OCI-LY7 (cell line): ENCODE data around the gene TRPC1. TPM values are rescaled to one million over a fixed set of nuclear protein-coding genes. Genes with fewer than 3 reads are reported as not detected.

ENCODE experiments used
- BruUV-seq: library from RNA; stranded (reverse); fragments of 400-500 nt; replicated peaks from 2 replicates; lab custom pipeline; 2021; lab: Mats Ljungman, UMichigan
- CTCF ChIA-PET: fragments of 300-600 bp; sonication (Branson Sonifier 250); formaldehyde crosslinking; loops from one replicate; lab custom pipeline; 2022; ENCODE audit warnings: antibody characterized with exemption; ENCODE audit not compliant: unreplicated experiment; lab: Charles Lee
- POLR2A ChIA-PET: fragments of 300-600 bp; sonication (Branson Sonifier 250); formaldehyde crosslinking; loops from one replicate; lab custom pipeline; 2022; ENCODE audit warnings: antibody characterized with exemption; lab: Charles Lee
- DNase-seq: peaks from one replicate; pipeline ENCODE4 v3.0.0-alpha.2; 2015; ENCODE audit warnings: low spot score
- H2AFZ ChIP-seq: fragments of 200-600 bp; sonication (generic), shearing (Covaris generic); 2 replicates; pipeline ENCODE4 v1.6.1; 2014; ENCODE audit warnings: mild to moderate bottlenecking, antibody characterized with exemption, low read length, moderate library complexity
- H3K27ac ChIP-seq: fragments of 200-600 bp; sonication (generic); 2 replicates; pipeline ENCODE4 v1.5.1; 2014; ENCODE audit warnings: mixed run types, low read depth, mild to moderate bottlenecking, moderate library complexity, low read length, inconsistent platforms; ENCODE audit not compliant: poor library complexity, severe bottlenecking
- H3K36me3 ChIP-seq: fragments of 200-600 bp; sonication (generic); 2 replicates; pipeline ENCODE4 v1.6.1; 2014; ENCODE audit warnings: mild to moderate bottlenecking, antibody characterized with exemption, low read length, moderate library complexity, mixed read lengths; ENCODE audit not compliant: insufficient read depth
- H3K4me1 ChIP-seq: fragments of 200-600 bp; sonication (generic); 2 replicates; pipeline ENCODE4 v1.5.1; 2014; ENCODE audit warnings: mild to moderate bottlenecking, low read length; ENCODE audit not compliant: insufficient read depth, poor library complexity, severe bottlenecking
- H3K4me2 ChIP-seq: fragments of 200-600 bp; sonication (generic); 2 replicates; pipeline ENCODE4 v1.6.1; 2014; ENCODE audit warnings: mild to moderate bottlenecking, low read length
- H3K4me3 ChIP-seq: fragments of 200-600 bp; sonication (generic); 2 replicates; pipeline ENCODE4 v1.5.1; 2014; ENCODE audit warnings: mild to moderate bottlenecking, low read depth, low read length; ENCODE audit not compliant: poor library complexity, severe bottlenecking
- H3K79me2 ChIP-seq: fragments of 200-600 bp; sonication (generic); 2 replicates; pipeline ENCODE4 v1.6.1; 2016; ENCODE audit warnings: low read depth, mild to moderate bottlenecking, low read length, moderate library complexity, mixed read lengths; ENCODE audit not compliant: insufficient read depth
- H3K9me2 ChIP-seq: fragments of 200-600 bp; sonication (generic); 2 replicates; pipeline ENCODE4 v1.6.1; 2016; ENCODE audit warnings: mild to moderate bottlenecking, low read length, mixed read lengths; ENCODE audit not compliant: insufficient read depth
- H3K9me3 ChIP-seq: fragments of 200-600 bp; sonication (generic); 2 replicates; pipeline ENCODE4 v1.6.1; 2014; ENCODE audit warnings: mild to moderate bottlenecking, mixed run types, low read length, mixed read lengths
- H4K20me1 ChIP-seq: fragments of 200-600 bp; sonication (generic); 2 replicates; pipeline ENCODE4 v1.6.1; 2014; ENCODE audit warnings: mild to moderate bottlenecking, antibody characterized with exemption, low read length, moderate library complexity, mixed read lengths; ENCODE audit not compliant: insufficient read depth
- EZH2phosphoT487 ChIP-seq: fragments of 200-600 bp; sonication (generic); IDR thresholded peaks from 2 replicates; pipeline ENCODE4 v1.6.1; 2018; ENCODE audit warnings: low read depth, borderline replicate concordance, mild to moderate bottlenecking, mixed run types, antibody characterized with exemption, low read length, moderate library complexity, mixed read lengths
- intact Hi-C: fragments of 100-400 bp; cut with micrococcal nuclease; formaldehyde crosslinking; loops from one replicate; pipeline ENCODE4 v1.10.0; 2022; ENCODE audit not compliant: unreplicated experiment
- total RNA-seq, 2 experiments: library from RNA; depleted of rRNA in 1 of 2; stranded (reverse); fragments of >200 nt in 1 of 2; shearing (Covaris generic) in 1 of 2; gene quantifications; 2 replicates each; pipeline ENCODE4 v1.2.3, GENCODE V29; 2014 to 2022
- TF ChIP-seq, protein P1 (sequence below): fragments of 200-600 bp; sonication (generic); conservative IDR thresholded peaks from 2 replicates; pipeline ENCODE4 v1.5.1; 2014; ENCODE audit warnings: mild to moderate bottlenecking, antibody characterized with exemption, low read length, moderate library complexity, mixed read lengths

TRPC1 gene
- total RNA-seq, 2 experiments from 2014 or later = 0.60 to 0.74 TPM

DNA sequence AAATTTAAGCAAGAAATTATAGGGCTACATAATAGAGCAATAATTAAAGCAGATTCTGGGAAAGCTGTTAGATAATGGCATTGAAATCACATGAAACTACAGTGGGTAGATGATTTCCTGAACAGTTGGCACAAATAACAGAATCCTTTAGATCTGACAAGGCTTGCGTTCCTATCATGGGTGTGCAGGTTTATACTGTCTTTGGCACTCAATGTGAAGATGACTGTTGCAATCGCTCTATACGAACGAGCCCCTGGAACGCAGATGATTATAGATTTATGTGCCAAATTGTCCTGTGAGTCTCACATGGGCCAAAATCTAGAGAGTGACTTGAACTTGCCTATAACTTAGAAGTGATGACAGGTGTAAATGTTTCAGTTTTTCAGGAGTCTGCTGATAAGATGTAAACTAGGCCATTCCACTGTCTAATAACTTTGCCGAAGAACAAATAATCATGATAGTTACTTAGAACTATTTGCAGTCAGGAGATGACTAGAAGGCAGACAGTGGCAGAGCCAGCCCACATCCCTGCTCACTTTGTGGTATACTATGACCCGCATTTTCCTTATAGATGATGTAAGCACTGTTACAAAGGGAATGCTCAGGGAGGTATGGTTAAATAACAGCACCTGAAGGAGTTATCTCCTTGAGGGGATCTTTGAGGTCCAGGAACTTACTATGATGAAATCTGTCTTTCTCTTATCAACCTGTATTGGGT, 30.5 kb upstream of the TRPC1 start:
- no TSS peak for BruUV-seq
- Histone ChIP-seq H4K20me1 (no peaks in the 10 kb centered on the region), H3K4me1 (no peaks in the 10 kb centered on the region), H3K4me2 (no peak overlapping the region), H3K9me2 (no peaks in the 10 kb centered on the region), H3K79me2 (no peaks in the 10 kb centered on the region), H3K4me3 (no peak overlapping the region), H2AFZ (no peak overlapping the region), H3K27ac (no peak overlapping the region), H3K36me3 (no peaks in the 10 kb centered on the region), H3K9me3 (no peaks in the 10 kb centered on the region)
- no peak for TF ChIP-seq EZH2phosphoT487
- TF ChIP-seq, protein P1, sequence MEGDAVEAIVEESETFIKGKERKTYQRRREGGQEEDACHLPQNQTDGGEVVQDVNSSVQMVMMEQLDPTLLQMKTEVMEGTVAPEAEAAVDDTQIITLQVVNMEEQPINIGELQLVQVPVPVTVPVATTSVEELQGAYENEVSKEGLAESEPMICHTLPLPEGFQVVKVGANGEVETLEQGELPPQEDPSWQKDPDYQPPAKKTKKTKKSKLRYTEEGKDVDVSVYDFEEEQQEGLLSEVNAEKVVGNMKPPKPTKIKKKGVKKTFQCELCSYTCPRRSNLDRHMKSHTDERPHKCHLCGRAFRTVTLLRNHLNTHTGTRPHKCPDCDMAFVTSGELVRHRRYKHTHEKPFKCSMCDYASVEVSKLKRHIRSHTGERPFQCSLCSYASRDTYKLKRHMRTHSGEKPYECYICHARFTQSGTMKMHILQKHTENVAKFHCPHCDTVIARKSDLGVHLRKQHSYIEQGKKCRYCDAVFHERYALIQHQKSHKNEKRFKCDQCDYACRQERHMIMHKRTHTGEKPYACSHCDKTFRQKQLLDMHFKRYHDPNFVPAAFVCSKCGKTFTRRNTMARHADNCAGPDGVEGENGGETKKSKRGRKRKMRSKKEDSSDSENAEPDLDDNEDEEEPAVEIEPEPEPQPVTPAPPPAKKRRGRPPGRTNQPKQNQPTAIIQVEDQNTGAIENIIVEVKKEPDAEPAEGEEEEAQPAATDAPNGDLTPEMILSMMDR = no peak
- intact Hi-C loops = no loop called here
- CTCF ChIA-PET = no interaction called here
- no peak for DNase-seq
- POLR2A ChIA-PET = no interaction called here

DNA sequence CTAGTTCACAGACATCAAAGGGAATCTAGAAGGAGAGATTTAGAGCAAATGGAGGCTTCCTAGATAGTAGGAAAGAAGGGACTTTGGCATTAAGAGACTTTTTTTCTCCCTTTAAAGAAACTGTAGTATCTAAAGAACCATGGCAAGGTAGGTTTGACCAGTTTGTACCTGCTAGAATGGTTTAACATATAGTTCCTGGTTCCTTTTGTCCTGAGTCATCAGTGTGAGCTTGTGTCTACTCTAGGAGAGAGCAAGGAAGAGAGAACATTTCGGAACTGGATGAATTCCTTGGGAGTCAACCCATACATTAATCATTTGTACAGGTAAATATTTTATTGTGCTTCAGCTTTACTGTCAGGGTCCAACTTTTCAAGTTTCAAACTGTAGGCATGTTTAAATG, 29.6 kb upstream of the TRPC1 start:
- ChIA-PET CTCF (no interaction called here), POLR2A (interaction anchor here (0.5 to 0.9 kb wide), 2 partner anchors 11 kb away, joined by 3 read pairs; no protein-coding TSS in a partner anchor)
- no peak for DNase-seq
- no TSS peak for BruUV-seq
- Histone ChIP-seq H3K4me2 (no peak overlapping the region), H3K4me3 (no peak overlapping the region), H3K9me2 (no peaks in the 10 kb centered on the region), H3K27ac (no peak overlapping the region), H4K20me1 (no peaks in the 10 kb centered on the region), H3K9me3 (no peaks in the 10 kb centered on the region), H3K36me3 (no peaks in the 10 kb centered on the region), H2AFZ (no peak overlapping the region), H3K79me2 (no peaks in the 10 kb centered on the region), H3K4me1 (no peaks in the 10 kb centered on the region)
- TF ChIP-seq, protein P1 = no peak
- no peak for TF ChIP-seq EZH2phosphoT487
- intact Hi-C loops = no loop called here

DNA sequence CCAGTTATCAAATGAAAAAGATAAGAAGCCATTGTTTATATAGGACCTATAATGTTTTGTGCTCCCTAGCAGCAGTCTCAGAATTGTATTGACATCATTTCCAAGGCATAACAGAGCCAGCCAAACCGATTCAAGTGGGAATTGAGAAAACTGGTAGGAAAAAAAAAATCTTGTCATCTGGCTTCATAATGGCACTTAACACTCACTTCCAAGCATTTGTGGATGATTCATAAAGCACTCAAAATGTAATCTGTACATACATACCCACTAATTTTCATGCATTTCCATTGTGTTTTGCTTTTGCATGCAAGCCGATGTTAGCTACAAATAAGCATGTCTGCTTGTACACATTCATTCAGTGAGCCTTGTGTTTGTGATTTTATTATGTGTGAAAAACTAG, 18.6 kb upstream of the TRPC1 start:
- Histone ChIP-seq H3K4me2 (no peak overlapping the region), H3K4me3 (no peak overlapping the region), H3K36me3 (no peaks in the 10 kb centered on the region), H3K27ac (no peak overlapping the region), H3K79me2 (no peaks in the 10 kb centered on the region), H4K20me1 (no peaks in the 10 kb centered on the region), H3K9me2 (no peaks in the 10 kb centered on the region), H2AFZ (no peak overlapping the region), H3K4me1 (no peaks in the 10 kb centered on the region), H3K9me3 (no peaks in the 10 kb centered on the region)
- intact Hi-C loops = no loop called here
- BruUV-seq = no TSS peak
- DNase-seq = no peak
- ChIA-PET CTCF (no interaction called here), POLR2A (interaction anchor here (0.9 to 1.2 kb wide), 3 partner anchors 10 to 346 kb away, joined by 3 to 4 read pairs (median 3); no protein-coding TSS in a partner anchor)
- TF ChIP-seq, protein P1 = no peak
- TF ChIP-seq EZH2phosphoT487 = no peak
